ENCODE results near the gene HEXD. TPM values are rescaled to one million over a fixed set of nuclear protein-coding genes. Genes with fewer than 3 reads are reported as not detected.

HEXD gene
- total RNA-seq, 4 donors from 2014 or later: 29.1 to 66.4 (median 47.3) TPM

- ATAC-seq (ENCODE audit: low FRiP score) (no peak), DNase-seq (ENCODE audit: low spot score) (no peak)
- TF ChIP-seq CTCF (IDR thresholded peaks at IDR 0.05): no peak
Measured at GRCh38 chr17:82435103-82435502, 17.0 kb downstream of the HEXD start.

GRCh38 chr17:82435601-82436583, 17.7 kb downstream of the HEXD start:
- TF ChIP-seq CTCF (IDR thresholded peaks at IDR 0.05): no peak
- DNase-seq (ENCODE audit: low spot score) (no peak), ATAC-seq (ENCODE audit: low FRiP score) (no peak)

GRCh38 chr17:82436601-82437324, 18.6 kb downstream of the HEXD start:
- TF ChIP-seq CTCF (IDR thresholded peaks at IDR 0.05): no peak
- peak; percentile 43 for ATAC-seq (ENCODE audit: low FRiP score)

GRCh38 chr17:82437325-82437668, 19.1 kb downstream of the HEXD start:
- no peak for TF ChIP-seq CTCF (IDR thresholded peaks at IDR 0.05)
- ATAC-seq (ENCODE audit: low FRiP score): no peak
- no peak for DNase-seq (ENCODE audit: low spot score)

More at GRCh38 chr17:82436601-82437324, 18.6 kb downstream of the HEXD start:
- no peak for DNase-seq (ENCODE audit: low spot score)

- no peak for TF ChIP-seq CTCF (IDR thresholded peaks at IDR 0.05)
- ATAC-seq (ENCODE audit: low FRiP score): no peak
- no peak for DNase-seq (ENCODE audit: low spot score)
Measured at GRCh38 chr17:82438401-82439193, 20.4 kb downstream of the HEXD start.

GRCh38 chr17:82439194-82439828, 21.2 kb downstream of the HEXD start:
- no peak for DNase-seq (ENCODE audit: low spot score)
- no peak for ATAC-seq (ENCODE audit: low FRiP score)
- no peak for TF ChIP-seq CTCF (IDR thresholded peaks at IDR 0.05)
